ENCODE measurements around the gene INPP4A.

INPP4A gene

DNA sequence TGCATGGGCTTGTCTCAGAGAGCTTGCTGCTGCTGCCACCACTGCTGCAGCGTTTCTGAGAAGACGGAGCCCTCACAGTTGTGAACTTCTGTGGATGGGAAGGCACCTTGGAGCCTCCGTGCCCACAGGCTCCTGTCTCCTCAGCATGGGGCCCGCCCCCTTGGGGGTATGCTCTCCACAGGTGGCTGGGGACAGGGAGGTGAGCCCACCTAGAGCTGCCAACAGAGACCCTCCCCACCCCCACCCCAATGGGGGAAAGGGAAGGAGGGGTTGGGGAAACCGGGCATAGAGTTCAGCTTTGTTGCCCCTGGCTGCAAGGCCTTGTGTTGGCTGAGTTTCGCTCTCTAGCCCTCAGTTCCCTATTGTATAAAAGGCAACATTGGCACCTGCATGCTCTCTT is 76.1 kb downstream of the INPP4A start:
- TF ChIP-seq, protein P1, sequence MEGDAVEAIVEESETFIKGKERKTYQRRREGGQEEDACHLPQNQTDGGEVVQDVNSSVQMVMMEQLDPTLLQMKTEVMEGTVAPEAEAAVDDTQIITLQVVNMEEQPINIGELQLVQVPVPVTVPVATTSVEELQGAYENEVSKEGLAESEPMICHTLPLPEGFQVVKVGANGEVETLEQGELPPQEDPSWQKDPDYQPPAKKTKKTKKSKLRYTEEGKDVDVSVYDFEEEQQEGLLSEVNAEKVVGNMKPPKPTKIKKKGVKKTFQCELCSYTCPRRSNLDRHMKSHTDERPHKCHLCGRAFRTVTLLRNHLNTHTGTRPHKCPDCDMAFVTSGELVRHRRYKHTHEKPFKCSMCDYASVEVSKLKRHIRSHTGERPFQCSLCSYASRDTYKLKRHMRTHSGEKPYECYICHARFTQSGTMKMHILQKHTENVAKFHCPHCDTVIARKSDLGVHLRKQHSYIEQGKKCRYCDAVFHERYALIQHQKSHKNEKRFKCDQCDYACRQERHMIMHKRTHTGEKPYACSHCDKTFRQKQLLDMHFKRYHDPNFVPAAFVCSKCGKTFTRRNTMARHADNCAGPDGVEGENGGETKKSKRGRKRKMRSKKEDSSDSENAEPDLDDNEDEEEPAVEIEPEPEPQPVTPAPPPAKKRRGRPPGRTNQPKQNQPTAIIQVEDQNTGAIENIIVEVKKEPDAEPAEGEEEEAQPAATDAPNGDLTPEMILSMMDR (conservative IDR thresholded peaks at IDR 0.05), result no peak
- no peak overlapping the region for H3K27ac ChIP-seq

GRCh38 chr2:98521266-98521665 is 76.6 kb downstream of the INPP4A start:
- TF ChIP-seq, protein P1 (conservative IDR thresholded peaks at IDR 0.05), result no peak
- H3K27ac ChIP-seq, result no peak overlapping the region

DNA sequence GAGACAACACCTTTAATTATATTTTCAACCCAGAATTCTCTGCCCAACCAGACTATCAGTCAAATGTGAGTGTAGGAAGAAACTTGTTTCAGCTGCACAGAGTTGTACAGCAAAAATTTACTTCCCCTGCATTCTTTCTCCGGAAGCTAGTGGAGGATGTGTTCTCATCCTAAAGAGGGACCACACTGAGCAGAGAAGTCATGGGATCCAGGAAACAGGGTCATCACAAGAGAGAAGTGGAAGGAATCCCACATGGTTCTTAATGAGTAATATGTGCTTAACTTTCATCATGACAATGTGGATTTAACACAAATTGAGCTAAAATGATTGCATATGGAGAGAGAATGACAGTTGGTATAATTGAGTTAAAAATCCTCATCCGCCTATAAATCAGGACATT is 78.2 kb downstream of the INPP4A start:
- H3K27ac ChIP-seq, result no peak overlapping the region
- TF ChIP-seq, protein P1 (conservative IDR thresholded peaks at IDR 0.05), result no peak

DNA sequence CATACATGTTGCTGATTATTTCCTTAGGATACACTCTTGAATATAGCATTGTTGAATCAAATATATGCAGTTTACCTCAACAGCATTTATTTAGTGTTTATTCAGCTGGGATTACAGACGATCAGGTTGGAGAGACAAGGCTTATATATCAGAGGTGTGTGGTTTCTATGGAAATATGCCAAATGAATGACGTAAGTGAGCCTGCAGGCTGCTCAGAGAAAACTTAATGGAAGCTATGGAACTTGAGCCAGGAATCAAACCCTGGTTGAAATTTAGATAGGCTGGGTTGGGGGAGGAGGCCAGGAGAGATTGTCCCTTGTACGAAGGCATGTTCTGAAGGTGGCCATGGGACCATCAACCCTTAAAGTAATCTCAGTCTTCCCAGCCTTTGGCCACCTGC is 79.5 kb downstream of the INPP4A start:
- TF ChIP-seq, protein P1 (conservative IDR thresholded peaks at IDR 0.05), result no peak
- H3K27ac ChIP-seq, result no peak overlapping the region

- TF ChIP-seq, protein P1 (conservative IDR thresholded peaks at IDR 0.05), result no peak
- no peak overlapping the region for H3K27ac ChIP-seq
These were observed 83.7 kb downstream of the INPP4A start for GRCh38 chr2:98528349-98528748.

DNA sequence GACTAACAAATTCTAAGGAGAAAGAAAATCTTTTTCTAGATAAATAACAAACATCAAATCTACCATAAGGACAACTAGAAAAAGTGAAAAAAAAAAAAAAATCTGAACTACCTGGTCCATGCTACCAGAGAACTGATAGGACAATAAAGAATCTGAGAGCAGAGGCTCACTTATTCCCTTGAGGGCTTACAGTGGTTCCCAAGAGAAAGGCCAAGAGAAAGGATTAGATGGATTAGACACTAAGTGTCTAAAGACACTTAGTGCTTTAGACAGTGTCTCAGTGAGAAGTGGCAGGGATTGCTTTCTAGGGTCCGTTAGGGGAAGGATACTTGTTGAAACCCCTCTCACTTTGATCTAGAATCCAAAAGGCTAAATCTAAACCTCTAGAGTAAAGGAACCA is 85.5 kb downstream of the INPP4A start:
- TF ChIP-seq, protein P1 (conservative IDR thresholded peaks at IDR 0.05), result no peak
- no peak overlapping the region for H3K27ac ChIP-seq

DNA sequence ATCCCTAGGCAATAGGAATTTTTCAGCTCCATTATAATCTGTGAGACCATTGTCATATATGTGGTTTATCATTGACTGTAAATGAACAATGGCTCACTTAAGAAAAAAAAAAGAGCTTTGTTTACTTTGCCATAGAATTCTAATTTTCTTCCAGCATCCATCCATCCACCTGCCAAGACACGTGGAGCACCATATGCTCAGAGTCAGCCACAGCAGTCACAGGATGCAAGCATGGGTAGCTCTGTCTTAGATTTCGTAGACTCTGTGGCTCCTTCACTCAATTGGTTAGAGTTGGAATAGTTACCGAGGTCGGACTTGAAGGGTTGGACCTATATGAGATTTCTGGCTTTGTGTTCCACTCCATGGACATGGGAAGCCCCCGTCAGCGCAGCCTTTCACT is 88.1 kb downstream of the INPP4A start:
- TF ChIP-seq, protein P1 (conservative IDR thresholded peaks at IDR 0.05), result no peak
- H3K27ac ChIP-seq, result no peak overlapping the region

- TF ChIP-seq, protein P1 (conservative IDR thresholded peaks at IDR 0.05), result no peak
- H3K27ac ChIP-seq, result no peak overlapping the region
These were observed 88.9 kb downstream of the INPP4A start for GRCh38 chr2:98533547-98533946.
